Measurements from ENCODE around the gene CCDC169.

- TF ChIP-seq POLR2A (IDR thresholded peaks at IDR 0.05; ENCODE audit: low read depth, low read length) = no peak
- TF ChIP-seq POLR2AphosphoS5 (IDR thresholded peaks at IDR 0.05; ENCODE audit: low read depth, low read length) = no peak
- TF ChIP-seq TAF1 (IDR thresholded peaks at IDR 0.05; ENCODE audit: borderline replicate concordance, low read depth, low read length) = no peak
These were observed 66.4 kb downstream of the CCDC169 start for GRCh38 chr13:36231236-36231635.
